Epithelial cell of proximal tubule (primary cell): ENCODE data around the gene NLRC3. TPM values are rescaled to one million over a fixed set of nuclear protein-coding genes. Genes with fewer than 3 reads are reported as not detected.

Source experiments
- DNase-seq: peaks from one replicate; pipeline ENCODE4 v3.0.0-alpha.2; 2011; ENCODE audit warnings: low read depth
- H3K4me3 ChIP-seq: 2 replicates; pipeline ENCODE4 v1.5.1; 2011; ENCODE audit warnings: low read depth, mild to moderate bottlenecking, low read length
- total RNA-seq: library from RNA; depleted of rRNA; stranded (reverse); fragments of >200 nt; gene quantifications from 2 replicates; pipeline ENCODE4 v1.2.3, GENCODE V29; 2015
- TF ChIP-seq, protein P1 (sequence below): conservative IDR thresholded peaks from 2 replicates; pipeline ENCODE4 v1.5.1; 2012; ENCODE audit warnings: low read depth, mild to moderate bottlenecking, low read length

The NLRC3 gene
- total RNA-seq, 1 donor from 2014 or later: not detected

- DNase-seq: no peak
- TF ChIP-seq, protein P1, sequence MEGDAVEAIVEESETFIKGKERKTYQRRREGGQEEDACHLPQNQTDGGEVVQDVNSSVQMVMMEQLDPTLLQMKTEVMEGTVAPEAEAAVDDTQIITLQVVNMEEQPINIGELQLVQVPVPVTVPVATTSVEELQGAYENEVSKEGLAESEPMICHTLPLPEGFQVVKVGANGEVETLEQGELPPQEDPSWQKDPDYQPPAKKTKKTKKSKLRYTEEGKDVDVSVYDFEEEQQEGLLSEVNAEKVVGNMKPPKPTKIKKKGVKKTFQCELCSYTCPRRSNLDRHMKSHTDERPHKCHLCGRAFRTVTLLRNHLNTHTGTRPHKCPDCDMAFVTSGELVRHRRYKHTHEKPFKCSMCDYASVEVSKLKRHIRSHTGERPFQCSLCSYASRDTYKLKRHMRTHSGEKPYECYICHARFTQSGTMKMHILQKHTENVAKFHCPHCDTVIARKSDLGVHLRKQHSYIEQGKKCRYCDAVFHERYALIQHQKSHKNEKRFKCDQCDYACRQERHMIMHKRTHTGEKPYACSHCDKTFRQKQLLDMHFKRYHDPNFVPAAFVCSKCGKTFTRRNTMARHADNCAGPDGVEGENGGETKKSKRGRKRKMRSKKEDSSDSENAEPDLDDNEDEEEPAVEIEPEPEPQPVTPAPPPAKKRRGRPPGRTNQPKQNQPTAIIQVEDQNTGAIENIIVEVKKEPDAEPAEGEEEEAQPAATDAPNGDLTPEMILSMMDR: no peak
- H3K4me3 ChIP-seq: no peak overlapping the region
These were observed 51.3 kb downstream of the NLRC3 start for GRCh38 chr16:3525951-3526350.

GRCh38 chr16:3523281-3523680 lies 53.9 kb downstream of the NLRC3 start:
- TF ChIP-seq, protein P1: no peak
- DNase-seq: no peak
- no peak overlapping the region for H3K4me3 ChIP-seq

GRCh38 chr16:3520841-3521240 lies 56.4 kb downstream of the NLRC3 start:
- H3K4me3 ChIP-seq: no peak overlapping the region
- no peak for DNase-seq
- TF ChIP-seq, protein P1: no peak

GRCh38 chr16:3520413-3520812 lies 56.8 kb downstream of the NLRC3 start:
- no peak overlapping the region for H3K4me3 ChIP-seq
- DNase-seq: no peak
- TF ChIP-seq, protein P1: no peak

DNA sequence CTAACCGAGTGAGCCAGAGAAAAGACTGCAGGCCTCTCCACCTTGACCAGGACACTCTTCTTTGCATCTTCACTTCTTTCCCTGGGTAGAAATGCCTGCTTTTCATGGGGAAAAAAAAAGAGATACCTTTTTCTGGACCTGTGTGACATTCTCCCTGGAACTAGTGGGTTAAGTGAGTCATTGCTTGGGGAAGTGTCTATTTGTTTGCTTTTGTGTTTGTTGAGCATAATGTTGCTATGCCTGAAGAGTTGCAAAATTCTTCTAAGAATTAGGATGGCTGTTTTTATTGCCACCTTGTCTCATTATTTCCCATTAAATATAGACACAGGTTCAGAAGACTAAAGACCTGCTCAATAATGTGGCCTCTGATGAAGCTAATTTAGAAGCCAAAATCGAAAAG lies 57.6 kb downstream of the NLRC3 start:
- TF ChIP-seq, protein P1: no peak
- H3K4me3 ChIP-seq: no peak overlapping the region
- no peak for DNase-seq

DNA sequence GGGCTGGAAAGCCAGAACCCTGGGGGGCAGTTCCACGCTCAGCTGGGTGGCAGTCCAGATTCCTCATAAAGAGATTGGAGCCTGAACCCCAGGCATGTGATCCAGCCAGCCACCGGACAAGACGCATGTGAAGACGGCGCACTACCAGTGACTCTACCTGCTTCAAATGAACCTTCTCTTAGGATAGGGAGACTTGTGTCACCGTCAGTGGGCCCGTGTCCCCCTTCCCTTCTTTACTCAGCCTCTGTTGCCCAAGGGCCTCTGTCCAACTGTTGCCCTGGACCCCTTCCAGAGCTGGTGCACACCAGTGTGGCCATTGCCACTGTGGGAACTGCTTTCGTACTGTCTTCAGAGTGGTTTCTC lies 58.2 kb downstream of the NLRC3 start:
- H3K4me3 ChIP-seq: no peak overlapping the region
- TF ChIP-seq, protein P1: no peak
- DNase-seq: no peak

DNA sequence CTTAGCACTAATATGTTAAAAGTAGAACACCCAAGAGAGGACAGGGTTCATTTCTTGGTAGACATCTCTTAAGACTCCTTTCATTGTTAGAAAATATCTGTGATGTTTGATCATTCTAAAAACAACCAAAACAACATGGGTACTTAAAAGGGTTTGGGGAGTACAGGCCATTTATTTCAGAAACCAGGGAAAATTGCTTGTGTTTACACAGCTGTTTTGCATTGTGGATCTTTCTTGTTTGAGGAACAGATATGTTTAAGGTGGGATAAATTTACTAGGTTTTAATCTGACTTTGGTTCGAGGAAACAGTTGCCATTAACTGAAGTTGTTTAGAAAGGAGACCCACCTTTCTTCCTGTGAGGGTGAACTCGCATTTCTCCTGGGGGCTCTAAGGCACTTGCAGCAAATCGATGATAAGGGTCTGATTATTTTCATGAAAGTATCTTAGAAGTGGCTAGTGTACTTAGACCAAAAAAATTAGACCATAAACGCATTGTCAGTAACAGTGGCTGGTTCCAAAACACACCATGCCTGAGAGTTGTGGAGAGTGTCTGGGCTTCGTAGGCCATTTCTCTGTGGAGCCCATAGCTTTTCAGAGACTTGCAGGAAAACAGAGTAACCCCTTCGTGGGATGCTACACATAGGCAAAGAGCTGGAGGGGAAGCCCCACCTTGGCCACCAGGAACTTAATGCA lies 58.8 kb downstream of the NLRC3 start:
- TF ChIP-seq, protein P1: no peak

More for the DNA sequence above, 58.8 kb downstream of the NLRC3 start:
- no peak for DNase-seq
- no peak overlapping the region for H3K4me3 ChIP-seq
